Activated T-cell treated with anti-CD3 and anti-CD28 coated beads, Interleukin-2, amount 50 U/mL, for 48 hours (primary cell): ENCODE data around the gene RCN2.

Experiments used
- DNase-seq, 2 experiments: peaks; one replicate each; pipeline ENCODE4 v3.0.0-alpha.2; 2020

The RCN2 gene

DNA sequence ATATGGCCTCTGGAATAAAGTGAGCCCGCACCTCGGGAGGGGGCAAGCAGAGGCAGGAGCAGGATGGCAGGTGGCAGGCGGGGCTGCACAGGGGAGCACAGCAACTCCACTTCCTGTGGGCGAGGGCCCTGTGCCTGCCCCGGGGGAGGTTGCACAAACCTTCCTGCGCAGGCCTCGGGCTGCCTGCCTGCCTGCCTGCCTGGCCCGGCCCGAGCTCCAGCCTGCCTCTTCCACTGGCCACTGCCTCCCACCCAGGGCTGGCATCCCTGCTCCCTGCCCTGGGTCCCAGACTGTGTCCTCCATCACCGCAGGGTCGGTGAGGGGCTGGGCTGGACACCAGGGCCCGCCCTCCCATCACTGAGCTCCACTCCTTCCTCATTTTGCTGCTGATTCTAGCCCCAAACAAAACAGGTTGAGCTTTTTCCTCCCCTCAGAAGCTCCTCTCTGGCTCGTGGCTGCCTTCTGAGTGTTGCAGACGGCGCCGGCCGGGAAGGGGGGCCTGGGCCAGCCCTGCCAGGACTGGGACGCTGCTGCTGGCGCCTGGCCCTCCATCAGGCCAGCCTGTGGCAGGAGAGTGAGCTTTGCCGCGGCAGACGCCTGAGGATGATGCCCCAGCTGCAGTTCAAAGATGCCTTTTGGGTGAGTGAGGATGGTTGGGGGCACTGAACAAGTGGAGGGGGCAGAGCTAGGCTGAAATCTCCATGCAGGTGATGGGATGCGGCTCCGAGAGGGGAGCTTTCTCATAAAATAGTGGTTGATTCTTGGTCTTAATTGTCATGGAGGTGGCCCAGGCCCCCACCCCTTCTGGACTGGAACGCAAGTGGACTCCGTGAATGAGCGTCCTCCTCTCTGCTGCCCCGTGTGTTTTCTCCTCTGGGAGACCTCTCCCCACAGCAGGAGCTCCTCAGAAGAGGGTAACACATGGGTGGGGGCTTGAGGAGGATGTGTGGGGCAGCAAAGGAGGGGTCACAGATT is 63.7 kb downstream of the RCN2 start, which contains the start of gene PSTPIP1:
TSS of gene PSTPIP1 (plus strand) at position 156 of the 975 bp plus-strand sequence. CDS start at position 604, 448 bp downstream.
- DNase-seq, result peak; percentile 77 to 83

DNA sequence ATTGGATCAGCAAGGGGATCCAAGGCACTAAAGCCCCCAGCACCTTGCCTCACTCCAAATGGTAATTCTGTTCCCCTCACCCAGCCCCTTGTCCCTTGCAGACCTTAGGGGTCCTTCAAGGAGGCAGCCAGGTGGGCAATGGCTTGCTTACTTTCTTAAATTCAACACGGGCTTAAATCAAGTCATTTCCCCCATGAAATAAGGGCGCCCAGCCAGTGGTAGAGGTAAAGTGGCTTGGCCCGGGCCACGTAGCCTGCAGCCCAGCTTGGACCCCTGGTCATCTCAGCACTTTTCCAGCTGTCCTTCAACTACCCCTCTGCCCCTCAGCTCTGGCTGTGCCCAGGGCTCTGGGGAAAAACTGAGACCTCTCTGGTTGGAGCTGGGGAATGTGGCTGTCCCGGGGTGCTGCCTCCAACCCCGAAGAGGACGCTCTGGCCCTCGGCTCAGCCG is 64.6 kb downstream of the RCN2 start:
- DNase-seq, result peak; percentile 31 to 37

DNA sequence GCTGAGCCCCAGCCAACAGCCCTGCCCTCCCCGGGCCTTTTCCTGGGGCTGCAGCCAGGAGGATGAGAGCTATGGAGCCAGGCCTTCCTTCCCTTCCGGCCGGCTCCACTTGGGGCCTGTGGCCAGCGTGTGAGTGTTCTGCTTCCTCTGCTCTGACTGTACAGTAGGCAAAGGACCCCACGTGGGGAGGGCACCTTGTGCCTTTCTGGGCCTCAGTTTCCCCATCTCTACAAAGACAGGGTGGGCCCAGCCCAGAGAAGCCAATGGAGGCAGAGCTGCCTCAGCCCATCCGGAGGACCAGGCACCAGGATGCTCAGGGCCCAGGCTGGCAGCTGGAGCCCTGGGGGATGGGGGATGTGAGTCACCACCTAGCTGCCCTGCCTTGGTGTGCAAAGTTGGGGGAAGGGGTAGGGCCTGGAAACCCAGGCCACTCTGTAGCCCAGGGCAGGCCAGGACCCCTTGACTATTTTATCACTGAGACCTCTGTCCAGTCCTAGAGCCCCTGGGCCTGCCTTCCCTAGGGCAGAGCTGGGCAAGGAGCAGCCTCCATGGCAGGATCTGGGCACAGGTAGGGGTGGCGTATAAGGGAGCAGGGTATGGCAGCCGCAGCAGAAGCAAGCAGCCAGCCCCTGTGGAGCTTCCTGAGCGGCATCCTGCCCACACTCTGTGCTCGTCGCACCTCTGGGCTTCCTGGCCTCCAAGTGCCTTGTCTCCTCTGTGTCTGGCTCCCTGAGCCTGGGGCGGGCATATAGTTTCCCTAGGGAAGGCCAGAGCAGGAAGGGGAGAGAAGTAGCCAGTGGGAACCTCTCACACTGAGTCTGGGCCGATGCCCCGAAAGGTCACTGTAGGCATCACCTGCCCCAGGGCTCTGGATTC is 65.2 kb downstream of the RCN2 start:
- peak; percentile 79 to 84 for DNase-seq

DNA sequence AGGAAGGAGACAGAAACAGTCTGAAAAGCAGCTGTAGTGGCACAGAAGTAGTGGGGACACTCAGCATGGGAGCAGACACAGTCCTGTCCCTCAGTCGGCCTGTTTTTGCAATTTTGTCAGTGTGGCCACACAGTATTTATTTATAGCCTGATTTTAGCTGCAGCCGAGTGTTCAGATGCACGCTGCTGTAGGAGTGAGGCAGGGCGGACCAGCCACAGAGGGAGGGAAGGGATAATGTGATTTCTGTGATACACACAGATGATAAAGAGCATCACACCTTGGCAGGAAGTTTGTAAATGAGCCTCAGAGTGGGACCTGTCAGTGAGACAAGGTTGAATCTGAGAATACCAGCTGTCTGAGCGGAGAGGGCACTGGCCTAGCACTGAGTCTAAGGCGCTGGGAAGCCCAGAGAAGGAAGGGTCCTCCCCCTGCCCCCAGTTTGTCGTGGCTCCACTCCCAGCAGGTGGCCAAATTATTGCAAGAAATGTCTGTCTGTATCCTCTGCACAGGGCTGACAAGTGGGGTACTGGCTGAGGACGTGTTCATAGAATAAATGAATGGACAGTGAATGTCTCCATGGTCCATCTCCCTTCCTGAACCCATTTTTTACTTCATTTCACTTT is 67.2 kb downstream of the RCN2 start:
- no peak for DNase-seq

DNA sequence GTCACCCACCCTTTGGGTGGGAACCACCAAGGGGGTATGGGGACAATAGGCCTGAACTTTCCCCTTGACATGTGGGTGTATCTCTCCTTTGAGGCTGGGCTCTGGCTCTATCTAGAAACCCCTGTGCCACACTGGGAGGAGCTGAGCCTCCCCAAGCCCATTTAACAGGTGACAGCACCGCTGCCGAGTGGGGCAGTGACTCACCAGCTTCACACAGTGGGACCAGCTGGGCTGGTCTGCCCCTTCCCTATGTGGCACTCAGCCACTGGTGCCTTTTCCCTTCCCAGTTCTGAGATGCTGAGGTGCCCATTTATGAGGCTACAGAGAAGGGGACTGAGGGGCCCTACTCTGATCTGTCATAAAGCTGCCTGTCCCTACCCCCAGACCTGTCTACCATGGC is 68.4 kb downstream of the RCN2 start:
- DNase-seq, result peak in 1 of 2 experiments; percentile 44

DNA sequence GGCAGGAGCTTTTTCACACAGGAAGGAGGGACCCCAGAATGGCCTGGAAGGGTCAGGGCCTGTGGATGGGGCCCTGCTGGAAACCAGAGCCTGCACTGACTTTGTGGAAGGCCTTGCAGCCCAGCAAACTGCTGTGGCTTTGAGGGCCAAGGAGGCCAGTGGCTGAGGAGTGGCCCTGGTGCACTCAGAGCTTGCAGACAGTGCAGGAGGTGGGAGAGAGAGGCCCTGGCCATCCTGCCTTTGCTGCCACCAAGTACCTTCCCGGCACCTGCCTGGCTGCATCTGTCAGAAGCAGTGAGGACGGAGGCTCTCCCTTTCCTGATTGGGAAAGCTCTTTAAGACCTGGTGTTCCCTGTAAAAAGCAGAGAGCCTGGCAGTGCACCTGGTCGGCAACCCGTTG is 69.8 kb downstream of the RCN2 start:
- DNase-seq, result no peak

DNA sequence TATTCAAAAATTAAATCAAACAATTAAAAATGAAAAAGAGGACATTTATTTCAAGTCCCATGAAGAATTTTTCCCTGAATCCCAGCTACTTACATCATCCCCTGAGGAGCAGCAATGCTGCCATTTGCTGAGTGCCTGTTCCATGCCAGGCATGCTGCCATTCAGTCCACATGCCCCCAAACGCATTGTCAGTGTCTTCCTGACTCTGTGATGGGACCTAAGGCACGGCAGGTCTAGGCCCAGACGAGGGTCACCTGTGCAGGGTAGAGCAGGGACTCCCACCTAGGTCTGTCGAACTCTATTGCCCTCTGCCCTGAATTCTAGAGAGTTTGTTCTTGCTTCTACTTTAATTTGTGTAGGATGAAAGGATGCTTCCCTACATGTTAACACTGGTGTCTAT is 70.4 kb downstream of the RCN2 start:
- DNase-seq, result no peak

DNA sequence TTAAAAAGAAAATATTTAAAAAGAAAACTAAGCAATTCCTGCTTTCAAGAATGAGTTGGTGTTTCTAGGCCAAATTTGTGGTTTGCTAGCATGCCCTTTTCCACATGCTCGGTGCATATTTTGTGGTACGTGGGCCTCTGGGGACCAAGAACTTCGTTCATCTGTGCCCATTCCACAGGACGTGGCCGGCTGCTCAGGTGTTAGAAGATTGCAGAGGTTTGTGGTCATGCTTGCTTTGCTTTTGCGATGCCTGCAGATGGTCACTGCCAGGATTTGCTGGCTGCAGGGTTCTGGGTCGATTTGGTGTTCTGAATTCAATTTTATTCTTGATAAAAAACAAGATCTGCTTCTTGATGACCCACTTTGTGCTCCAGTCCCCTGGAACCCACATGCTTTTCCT is 70.9 kb downstream of the RCN2 start:
- peak in 1 of 2 experiments; percentile 37 for DNase-seq

DNA sequence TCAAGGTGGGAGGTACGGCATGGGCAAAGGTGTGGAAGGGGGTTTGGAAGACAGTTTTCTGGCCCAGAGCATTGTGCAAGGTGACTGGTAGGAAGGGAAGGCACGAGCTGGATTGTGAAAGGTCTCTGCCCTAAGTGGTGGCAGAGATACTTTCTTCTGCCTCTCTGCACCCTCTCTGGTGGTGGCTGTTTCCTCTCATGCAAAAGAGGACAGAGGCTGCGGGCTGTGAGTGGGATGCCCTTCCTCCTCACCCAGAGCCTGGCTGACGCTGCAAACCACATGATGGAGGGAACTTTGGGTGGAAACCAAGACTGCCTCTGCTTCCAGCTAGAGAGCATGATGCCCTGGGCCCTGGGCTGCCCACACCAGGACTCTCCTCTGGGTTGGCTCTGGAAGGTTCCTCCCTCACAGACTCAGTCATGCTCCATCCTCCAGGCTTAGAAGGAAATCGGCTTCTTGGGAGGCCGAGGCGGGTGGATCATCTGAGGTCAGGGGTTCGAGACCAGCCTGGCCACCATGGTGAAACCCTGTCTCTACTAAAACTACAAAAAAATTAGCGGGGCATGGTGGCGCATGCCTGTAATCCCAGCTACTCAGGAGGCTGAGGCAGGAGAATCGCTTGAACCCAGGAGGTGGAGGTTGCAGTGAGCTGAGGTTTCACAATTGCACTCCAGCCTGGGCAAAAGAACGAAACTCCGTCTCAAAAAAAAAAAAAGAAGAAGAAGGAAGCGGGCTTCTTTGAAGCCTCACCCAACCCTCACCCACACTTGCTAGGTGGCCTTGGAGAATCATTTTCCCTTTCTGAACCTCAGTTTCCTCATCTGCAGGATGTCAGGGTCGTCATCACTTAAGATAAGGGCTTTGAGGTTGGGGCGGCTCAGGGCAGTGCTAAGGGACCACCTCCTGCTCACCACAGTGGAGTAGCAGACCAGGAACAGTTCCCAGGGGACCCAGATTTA is 71.7 kb downstream of the RCN2 start:
- peak; percentile 83 to 86 for DNase-seq
